Measurements from ENCODE around the gene PPP6R3. TPM values are rescaled to one million over a fixed set of nuclear protein-coding genes. Genes with fewer than 3 reads are reported as not detected.

The PPP6R3 gene
- polyA plus RNA-seq, 1 of the 3 experiments (the other 2 are of a cell fraction) = 28.1 TPM

- TF ChIP-seq CTCF (IDR thresholded peaks at IDR 0.05) (no peak), NFIC (IDR thresholded peaks at IDR 0.05; ENCODE audit: borderline replicate concordance) (no peak), GABPA (IDR thresholded peaks at IDR 0.05; ENCODE audit: low read depth) (no peak)
These were observed 37.8 kb downstream of the PPP6R3 start (continued) for GRCh38 chr11:68498321-68498720.

GRCh38 chr11:68498903-68499883, 38.6 kb downstream of the PPP6R3 start:
- Histone ChIP-seq H4K20me1 (ENCODE audit: insufficient read depth) (peaks cover 99% of the 10 kb centered on the region), H3K79me2 (ENCODE audit: insufficient read depth) (peaks cover 100% of the 10 kb centered on the region), H3K4me2 (no peak overlapping the region), H3K9ac (no peak overlapping the region), H3K9me3 (no peaks in the 10 kb centered on the region), H3K27me3 (ENCODE audit: insufficient read depth) (no peaks in the 10 kb centered on the region), H3K9me2 (no peaks in the 10 kb centered on the region), H2AFZ (ENCODE audit: low read depth) (no peak overlapping the region), H3K27ac (ENCODE audit: low read depth in 2 of 2, low read length in 1 of 2) (no peak overlapping the region), H3F3A (replicated peaks; ENCODE audit: insufficient read depth) (peaks cover 9% of the 10 kb centered on the region), H3K4me1 (ENCODE audit: control insufficient read depth in 1 of 2, insufficient read depth in 2 of 2, low read depth in 1 of 2, low read length in 1 of 2) (peaks cover 10% of the 10 kb centered on the region in 2 experiments; a peak in 2 of 4 replicates), H3K4me3 (ENCODE audit: low read depth in 2 of 2, low read length in 1 of 2) (no peak overlapping the region), H3K36me3 (replicated peaks in 1 of 2; ENCODE audit: control insufficient read depth in 1 of 2, insufficient read depth in 2 of 2, low read length in 1 of 2) (no peaks in the 10 kb centered on the region)
- CTCF ChIA-PET = interaction anchor here (1.0 kb wide), 2 partner anchors 35 to 259 kb away, joined by 3 read pairs; no protein-coding TSS in a partner anchor
- POLR2A ChIA-PET = interaction anchor here (0.6 kb wide), 1 partner anchor 114 kb away, joined by 3 read pairs; no protein-coding TSS in a partner anchor
- DNase-seq = no peak
- TF ChIP-seq IRF3 (IDR thresholded peaks at IDR 0.05; ENCODE audit: low read depth, low read length) (no peak), USF2 (IDR thresholded peaks at IDR 0.05; ENCODE audit: borderline replicate concordance, low read depth, low read length) (no peak), MAX (IDR thresholded peaks at IDR 0.05; ENCODE audit: low read depth) (no peak), EP300 (IDR thresholded peaks at IDR 0.05; ENCODE audit: borderline replicate concordance in 1 of 2, low read depth in 1 of 2, low read length in 1 of 2) (no peak), YY1 (IDR thresholded peaks at IDR 0.05; ENCODE audit: low read depth) (no peak)
- WGBS (ENCODE audit: low lambda C conversion rate) = 96% methylated on average over 11 of the region's 11 CpGs

Data from SK-N-SH (cell line).